ENCODE measurements around the gene SDF4. TPM values are rescaled to one million over a fixed set of nuclear protein-coding genes. Genes with fewer than 3 reads are reported as not detected.
A peak's percentile ranks its signal among the peaks of the same experiment; 100 is the strongest.

Gene SDF4
- total and polyA plus RNA-seq, 7 donors: 33.0 to 181 (median 79.6) TPM

DNA sequence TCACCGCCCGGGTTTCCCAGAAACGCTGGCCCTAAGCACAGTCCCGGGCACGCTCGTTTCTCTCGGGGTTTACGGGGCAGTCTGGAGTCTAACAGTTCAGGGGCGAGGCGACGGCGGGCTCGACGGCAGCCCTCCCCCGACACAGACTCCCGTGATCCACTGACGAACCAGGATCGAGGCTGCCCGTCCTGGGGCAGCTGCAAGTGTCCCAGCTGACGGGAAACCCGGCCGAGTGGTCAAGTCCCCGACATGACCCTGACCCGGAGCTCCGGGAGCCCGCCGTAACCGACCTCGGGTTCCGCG, 41.4 kb upstream of the SDF4 start:
- Histone ChIP-seq H3K9me3 (no peaks in the 10 kb centered on the region), H3K4me1 (peaks cover 0 to 53% (median 45%) of the 10 kb centered on the region in 4 donors), H3K36me3 (peaks cover 0 to 7% (median 0%) of the 10 kb centered on the region in 4 donors), H3K27ac (peak overlapping the region; percentile 88 to 95 (median 89)), H3K4me3 (peak overlapping the region; percentile 81 to 99 (median 88)), H3K27me3 (no peaks in the 10 kb centered on the region)
- no peak for DNase-seq
- WGBS, 2 donors: 0 to 1% methylated on average over 31 of the region's 31 CpGs
- intact Hi-C loops (cut with DNase I): loop anchor here (5.0 kb wide), 1 partner anchor 151 kb away; no protein-coding TSS in a partner anchor
- TF ChIP-seq EP300 (IDR thresholded peaks at IDR 0.05) (no peak), CTCF (IDR thresholded peaks at IDR 0.05) (no peak), POLR2AphosphoS5 (IDR thresholded peaks at IDR 0.05) (no peak), POLR2A (IDR thresholded peaks at IDR 0.05) (no peak)

DNA sequence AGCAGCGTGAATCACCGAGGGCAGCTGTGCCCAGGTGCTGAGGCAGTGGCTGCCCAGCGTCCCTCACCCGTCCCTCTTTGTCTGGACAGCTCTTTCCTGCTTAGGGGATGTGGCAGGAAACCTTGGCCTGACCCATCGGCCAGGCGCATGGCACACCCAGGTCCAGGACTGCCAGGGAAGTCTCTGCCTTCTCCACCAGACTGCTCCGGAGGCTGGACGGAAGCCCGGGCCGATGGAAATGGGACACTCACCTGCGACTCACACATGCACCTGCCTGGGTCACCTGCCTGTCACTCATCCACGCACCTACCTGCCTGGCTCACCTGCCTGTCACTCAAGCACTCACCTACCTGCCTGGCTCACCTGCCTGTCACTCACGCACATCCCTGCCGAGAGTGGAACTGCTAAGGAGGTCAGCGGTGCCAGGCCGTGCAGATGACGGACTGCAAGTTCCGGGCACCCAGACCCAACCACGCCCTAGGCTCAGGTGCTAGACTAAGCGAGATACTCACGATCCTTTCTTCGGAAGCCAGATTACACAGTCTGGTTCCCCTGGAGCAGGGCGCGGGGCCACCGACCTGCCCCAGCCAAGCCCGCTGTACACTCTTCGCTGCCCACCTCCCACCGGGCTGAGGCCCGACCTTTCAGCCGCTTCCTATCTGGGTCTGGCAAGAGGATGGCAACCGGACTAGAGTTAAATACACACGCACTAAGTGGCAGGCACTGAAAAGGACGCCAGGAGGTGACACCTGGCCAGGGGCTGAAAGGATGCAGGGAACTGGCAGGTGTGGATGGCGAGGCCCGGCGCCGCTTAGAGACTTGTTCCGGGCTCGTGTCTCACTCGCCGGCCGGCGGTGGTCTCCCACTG, 40.8 kb upstream of the SDF4 start:
- Histone ChIP-seq H3K27ac (peak overlapping the region; percentile 88 to 95 (median 89)), H3K36me3 (peaks cover 0 to 12% (median 0%) of the 10 kb centered on the region in 4 donors), H3K4me3 (peak overlapping the region; percentile 81 to 99 (median 88)), H3K4me1 (peaks cover 0 to 54% (median 45%) of the 10 kb centered on the region in 4 donors), H3K27me3 (no peaks in the 10 kb centered on the region), H3K9me3 (no peaks in the 10 kb centered on the region)
- no peak for TF ChIP-seq POLR2AphosphoS5 (IDR thresholded peaks at IDR 0.05)
- intact Hi-C loops (cut with DNase I): loop anchor here (5.0 kb wide), 1 partner anchor 150 kb away; no protein-coding TSS in a partner anchor
- WGBS, 2 donors: 9 to 35% methylated on average over 43 of the region's 43 CpGs
- no peak for DNase-seq

DNA sequence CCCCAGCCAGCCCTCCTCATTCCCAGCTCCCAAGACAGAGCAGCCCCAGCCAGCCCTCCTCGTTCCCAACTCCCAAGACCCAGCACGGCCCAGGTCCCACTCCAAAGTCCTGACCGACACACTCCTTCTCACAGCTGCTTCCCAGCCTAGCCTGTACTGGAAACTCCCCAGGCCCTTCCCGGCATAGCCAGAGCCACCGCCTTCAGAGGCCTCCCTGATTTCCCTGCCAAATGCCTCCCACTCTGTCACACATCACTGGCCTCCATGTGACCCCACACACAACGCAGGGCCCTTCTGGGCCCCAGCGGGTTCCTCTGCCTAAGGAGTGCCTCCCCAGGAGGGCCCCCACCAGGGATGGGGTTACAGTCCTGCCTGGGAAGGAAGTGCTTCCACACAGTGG, 39.0 kb upstream of the SDF4 start:
- Histone ChIP-seq H3K36me3 (peaks cover 0 to 17% (median 5%) of the 10 kb centered on the region in 4 donors), H3K4me1 (peaks cover 0 to 54% (median 45%) of the 10 kb centered on the region in 4 donors), H3K4me3 (no peak overlapping the region), H3K27ac (no peak overlapping the region), H3K9me3 (no peaks in the 10 kb centered on the region), H3K27me3 (no peaks in the 10 kb centered on the region)
- WGBS, 2 donors: 80 to 88% methylated on average over 7 of the region's 7 CpGs
- no peak for DNase-seq
- intact Hi-C loops (cut with DNase I): loop anchor here (5.0 kb wide), 1 partner anchor 149 kb away; no protein-coding TSS in a partner anchor
- TF ChIP-seq POLR2A (IDR thresholded peaks at IDR 0.05) (no peak), POLR2AphosphoS5 (IDR thresholded peaks at IDR 0.05) (no peak), CTCF (IDR thresholded peaks at IDR 0.05) (no peak), EP300 (IDR thresholded peaks at IDR 0.05) (no peak)

- DNase-seq: no peak
Measured at GRCh38 chr1:1268284-1268682, 36.5 kb upstream of the SDF4 start.

More at GRCh38 chr1:1268284-1268682, 36.5 kb upstream of the SDF4 start:
- H3K27me3 ChIP-seq: no peaks in the 10 kb centered on the region
- H3K36me3 ChIP-seq: peaks cover 0 to 37% (median 10%) of the 10 kb centered on the region in 4 donors
- 96 to 97% methylated on average over 13 of the region's 13 CpGs for WGBS, 2 donors
- H3K9me3 ChIP-seq: no peaks in the 10 kb centered on the region
- H3K4me3 ChIP-seq: no peak overlapping the region
- TF ChIP-seq CTCF (IDR thresholded peaks at IDR 0.05): no peak
- no peak for TF ChIP-seq POLR2A (IDR thresholded peaks at IDR 0.05)
- TF ChIP-seq EP300 (IDR thresholded peaks at IDR 0.05): no peak
- TF ChIP-seq POLR2AphosphoS5 (IDR thresholded peaks at IDR 0.05): no peak
- intact Hi-C loops (cut with DNase I): no loop called here
- H3K27ac ChIP-seq: no peak overlapping the region
- peaks cover 0 to 57% (median 44%) of the 10 kb centered on the region in 4 donors for H3K4me1 ChIP-seq

Data from sigmoid colon (tissue), 7 donors.